Smooth muscle cell (in vitro differentiated cells): ENCODE results near the gene TMIE. TPM values are rescaled to one million over a fixed set of nuclear protein-coding genes. Genes with fewer than 3 reads are reported as not detected.

ENCODE experiments used
- DNase-seq: peaks from one replicate; lab custom pipeline; 2025; ENCODE audit not compliant: unreplicated experiment; lab: John Stamatoyannopoulos, UW
- H2AFZ ChIP-seq: fragments of 200-600 bp; sonication (generic); 2 replicates; pipeline ENCODE4 v1.6.0; 2016; ENCODE audit warnings: antibody characterized with exemption, low read depth, mild to moderate bottlenecking
- H3F3A ChIP-seq: fragments of 200-600 bp; sonication (generic); 2 replicates; pipeline ENCODE4 v1.6.0; 2017; ENCODE audit warnings: antibody characterized with exemption, low read depth
- H3K27ac ChIP-seq: fragments of 200-600 bp; sonication (generic); 2 replicates; pipeline ENCODE4 v1.5.1; 2016; ENCODE audit warnings: low read depth, mild to moderate bottlenecking
- H3K27me3 ChIP-seq: fragments of 200-600 bp; sonication (generic); 2 replicates; pipeline ENCODE4 v1.6.1; 2016; ENCODE audit warnings: low read depth, mild to moderate bottlenecking
- H3K36me3 ChIP-seq: fragments of 200-600 bp; sonication (generic); 2 replicates; pipeline ENCODE4 v1.5.1; 2016; ENCODE audit warnings: low read depth
- H3K4me1 ChIP-seq: fragments of 200-600 bp; sonication (generic); 2 replicates; pipeline ENCODE4 v1.5.1; 2016; ENCODE audit warnings: low read depth
- H3K4me2 ChIP-seq: fragments of 200-600 bp; sonication (generic); 2 replicates; pipeline ENCODE4 v1.6.0; 2016; ENCODE audit warnings: mild to moderate bottlenecking
- H3K4me3 ChIP-seq: fragments of 200-600 bp; sonication (generic); 2 replicates; pipeline ENCODE4 v1.5.1; 2016; ENCODE audit warnings: mild to moderate bottlenecking
- H3K79me2 ChIP-seq: fragments of 200-600 bp; sonication (generic); 2 replicates; pipeline ENCODE4 v1.6.0; 2016; ENCODE audit warnings: low read depth, mild to moderate bottlenecking
- H3K9ac ChIP-seq: fragments of 200-600 bp; sonication (generic); 2 replicates; pipeline ENCODE4 v1.6.0; 2016; ENCODE audit warnings: low read depth
- H3K9me3 ChIP-seq: fragments of 200-600 bp; sonication (generic); replicated peaks from 2 replicates; pipeline ENCODE4 v1.5.1; 2016; ENCODE audit warnings: low read depth
- H4K20me1 ChIP-seq: fragments of 200-600 bp; sonication (generic); 2 replicates; pipeline ENCODE4 v1.6.0; 2016; ENCODE audit warnings: low read depth
- WGBS: methylation state at CpG from one replicate; pipeline ENCODE4 v1.1.7; 2016; ENCODE audit warnings: low lambda C conversion rate; 5-methylcytosine and 5-hydroxymethylcytosine counted together
- polyA plus RNA-seq: library from polyadenylated mRNA; unstranded; fragments of >200 nt; fragmentation: Nextera tagmentation; extraction: Ambion mirVana; gene quantifications from 2 replicates; pipeline ENCODE4 v1.2.1, GENCODE V29; 2016
- total RNA-seq: library from RNA; depleted of rRNA; stranded (reverse); fragments of >200 nt; gene quantifications from 2 replicates; pipeline ENCODE4 v1.2.3, GENCODE V29; 2014
- TF ChIP-seq, protein P1 (sequence below): fragments of 200-600 bp; sonication (generic); IDR thresholded peaks from 2 replicates; pipeline ENCODE4 v1.5.1; 2017; ENCODE audit warnings: borderline replicate concordance, mild to moderate bottlenecking, antibody characterized with exemption; ENCODE audit not compliant: insufficient read depth, poor library complexity, severe bottlenecking

TMIE gene
- total and polyA plus RNA-seq, 2 experiments from 2014 or later = 0.67 to 1.1 TPM

DNA sequence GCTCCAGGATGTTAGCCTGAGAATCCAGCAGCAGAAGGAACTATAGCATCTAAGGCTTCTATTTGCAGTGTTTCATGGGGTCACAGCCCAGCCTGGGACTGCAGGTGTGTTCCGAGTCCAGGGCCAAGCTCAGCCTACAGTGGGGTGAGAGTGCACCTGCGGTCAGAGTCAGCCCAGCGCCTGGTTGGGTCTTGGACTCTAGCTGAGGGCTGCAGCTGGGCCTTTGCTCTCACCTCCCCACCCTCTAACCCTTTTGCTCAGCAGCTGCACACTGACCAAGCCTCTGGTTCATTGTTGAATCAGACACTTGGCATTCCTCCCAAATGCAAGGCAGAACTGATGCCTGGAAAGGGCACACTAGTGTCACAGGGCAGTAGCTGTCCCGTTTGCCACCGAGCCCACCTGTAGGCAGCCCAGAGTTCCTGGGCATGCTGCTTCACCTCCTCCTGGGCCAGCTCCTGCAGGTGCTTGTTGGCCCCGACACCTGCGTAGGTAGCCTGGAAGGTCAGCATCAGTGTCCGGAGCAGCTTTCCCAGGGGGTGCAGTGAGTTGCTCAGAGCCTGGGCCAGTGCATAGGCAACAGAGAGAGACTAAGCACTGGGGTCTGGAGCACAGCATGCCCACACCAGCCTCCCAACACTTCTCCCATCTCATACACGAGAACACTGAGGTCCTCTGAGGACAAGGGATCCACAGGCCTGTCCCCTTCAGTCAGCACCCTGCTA is 25.2 kb upstream of the TMIE start:
- no peak overlapping the region for H2AFZ ChIP-seq
- H4K20me1 ChIP-seq = no peaks in the 10 kb centered on the region
- no peak overlapping the region for H3K9ac ChIP-seq
- H3K27ac ChIP-seq = no peak overlapping the region
- no peaks in the 10 kb centered on the region for H3K9me3 ChIP-seq
- H3K27me3 ChIP-seq = no peaks in the 10 kb centered on the region
- TF ChIP-seq, protein P1, sequence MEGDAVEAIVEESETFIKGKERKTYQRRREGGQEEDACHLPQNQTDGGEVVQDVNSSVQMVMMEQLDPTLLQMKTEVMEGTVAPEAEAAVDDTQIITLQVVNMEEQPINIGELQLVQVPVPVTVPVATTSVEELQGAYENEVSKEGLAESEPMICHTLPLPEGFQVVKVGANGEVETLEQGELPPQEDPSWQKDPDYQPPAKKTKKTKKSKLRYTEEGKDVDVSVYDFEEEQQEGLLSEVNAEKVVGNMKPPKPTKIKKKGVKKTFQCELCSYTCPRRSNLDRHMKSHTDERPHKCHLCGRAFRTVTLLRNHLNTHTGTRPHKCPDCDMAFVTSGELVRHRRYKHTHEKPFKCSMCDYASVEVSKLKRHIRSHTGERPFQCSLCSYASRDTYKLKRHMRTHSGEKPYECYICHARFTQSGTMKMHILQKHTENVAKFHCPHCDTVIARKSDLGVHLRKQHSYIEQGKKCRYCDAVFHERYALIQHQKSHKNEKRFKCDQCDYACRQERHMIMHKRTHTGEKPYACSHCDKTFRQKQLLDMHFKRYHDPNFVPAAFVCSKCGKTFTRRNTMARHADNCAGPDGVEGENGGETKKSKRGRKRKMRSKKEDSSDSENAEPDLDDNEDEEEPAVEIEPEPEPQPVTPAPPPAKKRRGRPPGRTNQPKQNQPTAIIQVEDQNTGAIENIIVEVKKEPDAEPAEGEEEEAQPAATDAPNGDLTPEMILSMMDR = no peak
- 93% methylated on average over 9 of the region's 9 CpGs for WGBS
- no peak for DNase-seq
- no peaks in the 10 kb centered on the region for H3K36me3 ChIP-seq
- H3K4me1 ChIP-seq = no peaks in the 10 kb centered on the region
- no peak overlapping the region for H3K4me2 ChIP-seq
- H3K79me2 ChIP-seq = no peaks in the 10 kb centered on the region
- no peaks in the 10 kb centered on the region for H3F3A ChIP-seq
- H3K4me3 ChIP-seq = no peak overlapping the region

DNA sequence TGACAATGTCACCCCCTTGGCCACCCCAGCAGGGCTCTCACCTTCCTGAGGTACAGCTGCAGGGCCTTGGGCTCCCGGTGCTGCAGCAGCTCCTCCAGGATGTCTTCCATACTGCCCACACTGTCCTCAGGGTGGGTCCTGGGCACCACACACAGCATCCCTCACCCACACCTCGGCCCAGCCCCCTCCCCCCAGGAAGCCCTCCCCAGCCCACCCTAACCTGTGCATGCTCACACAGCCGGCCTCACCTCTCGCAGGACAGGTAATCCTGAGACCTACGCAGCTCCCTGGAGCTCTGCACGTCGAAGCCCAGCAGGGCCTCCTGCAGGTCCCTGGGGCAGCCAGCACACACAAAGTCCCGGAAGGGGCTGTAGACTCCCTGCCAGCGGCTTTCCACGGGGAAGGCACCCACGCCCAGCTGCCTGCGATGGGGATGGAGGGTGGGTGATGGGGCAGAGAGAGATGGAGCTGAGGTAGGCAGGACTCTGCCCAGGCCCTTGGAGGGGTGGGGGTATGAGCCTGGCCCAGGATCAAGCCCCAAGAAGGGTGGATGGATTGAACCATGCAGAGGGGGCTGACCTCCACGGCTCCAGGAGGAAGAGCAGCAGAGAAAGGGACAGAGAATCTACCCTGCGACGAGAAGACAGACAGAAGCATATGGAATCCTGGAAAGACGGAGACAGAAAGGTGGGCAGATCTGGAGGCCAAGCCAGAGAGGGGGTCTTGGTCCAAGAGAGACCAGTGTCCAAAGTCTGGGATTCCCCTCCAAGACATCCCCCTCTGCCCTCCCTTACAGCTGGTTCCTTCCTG is 24.4 kb upstream of the TMIE start:
- TF ChIP-seq, protein P1 = no peak
- Histone ChIP-seq H2AFZ (no peak overlapping the region), H3K79me2 (no peaks in the 10 kb centered on the region), H4K20me1 (no peaks in the 10 kb centered on the region), H3K27me3 (no peaks in the 10 kb centered on the region), H3F3A (no peaks in the 10 kb centered on the region), H3K4me3 (no peak overlapping the region), H3K9me3 (no peaks in the 10 kb centered on the region), H3K27ac (no peak overlapping the region), H3K4me1 (no peaks in the 10 kb centered on the region), H3K36me3 (no peaks in the 10 kb centered on the region), H3K4me2 (no peak overlapping the region), H3K9ac (no peak overlapping the region)
- 94% methylated on average over 15 of the region's 16 CpGs for WGBS
- DNase-seq = no peak

DNA sequence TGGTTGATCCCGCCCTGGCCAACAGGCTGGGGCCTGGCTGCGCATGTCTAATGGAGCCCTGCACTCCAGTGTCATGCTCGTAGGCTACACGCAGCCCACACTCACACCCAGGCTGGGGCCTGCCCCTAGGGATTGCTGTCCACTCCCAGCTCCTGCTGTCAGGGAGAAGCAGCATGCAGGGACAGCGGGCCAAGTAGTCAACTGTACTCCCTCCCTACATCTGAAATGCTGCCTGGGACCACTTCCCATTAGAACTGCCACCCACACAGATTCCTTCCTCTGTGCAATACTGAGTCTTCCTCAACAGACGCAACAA is 23.8 kb upstream of the TMIE start:
- no peak overlapping the region for H2AFZ ChIP-seq
- no peaks in the 10 kb centered on the region for H3K79me2 ChIP-seq
- TF ChIP-seq, protein P1 = no peak
- no peak overlapping the region for H3K4me3 ChIP-seq
- no peaks in the 10 kb centered on the region for H3F3A ChIP-seq
- 66% methylated on average over 6 of the region's 6 CpGs for WGBS
- no peaks in the 10 kb centered on the region for H4K20me1 ChIP-seq
- H3K36me3 ChIP-seq = no peaks in the 10 kb centered on the region
- H3K27me3 ChIP-seq = no peaks in the 10 kb centered on the region
- no peaks in the 10 kb centered on the region for H3K4me1 ChIP-seq
- H3K27ac ChIP-seq = no peak overlapping the region
- no peak for DNase-seq
- H3K9ac ChIP-seq = no peak overlapping the region
- H3K9me3 ChIP-seq = no peaks in the 10 kb centered on the region
- H3K4me2 ChIP-seq = no peak overlapping the region
